ENCODE measurements around the gene LONRF3. TPM values are rescaled to one million over a fixed set of nuclear protein-coding genes. Genes with fewer than 3 reads are reported as not detected.

LONRF3 gene
- total RNA-seq, 1 experiment from 2014 or later, result 11.4 TPM

- DNase-seq (ENCODE audit: low spot score), result no peak
These were observed 62.0 kb downstream of the LONRF3 start for GRCh38 chrX:119036107-119037029.

GRCh38 chrX:119040432-119040831 is 66.0 kb downstream of the LONRF3 start:
- DNase-seq (ENCODE audit: low spot score), result no peak

GRCh38 chrX:119041175-119041574 is 66.8 kb downstream of the LONRF3 start:
- peak; percentile 52 for DNase-seq (ENCODE audit: low spot score)

- DNase-seq (ENCODE audit: low spot score), result no peak
These were observed 67.6 kb downstream of the LONRF3 start for GRCh38 chrX:119042040-119042439.

DNA sequence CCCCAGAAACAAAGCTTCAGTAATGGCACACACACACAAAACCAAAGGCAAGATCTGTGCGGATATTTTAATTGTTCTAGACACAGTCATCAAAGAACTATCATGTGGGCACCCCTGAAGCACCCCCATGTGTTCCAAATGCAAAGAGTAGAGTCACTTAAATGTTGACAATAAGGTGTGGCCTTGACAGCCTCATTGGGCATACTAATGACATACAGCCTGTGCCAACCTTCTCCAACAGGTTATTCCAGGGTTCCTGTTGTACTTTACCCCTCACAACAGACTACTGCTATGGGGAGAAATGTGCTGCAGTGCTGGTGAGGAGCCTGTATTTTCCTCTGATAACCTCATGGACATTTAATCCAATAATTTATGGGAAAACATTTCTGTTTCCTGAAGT is 68.6 kb downstream of the LONRF3 start:
- no peak for DNase-seq (ENCODE audit: low spot score)

DNA sequence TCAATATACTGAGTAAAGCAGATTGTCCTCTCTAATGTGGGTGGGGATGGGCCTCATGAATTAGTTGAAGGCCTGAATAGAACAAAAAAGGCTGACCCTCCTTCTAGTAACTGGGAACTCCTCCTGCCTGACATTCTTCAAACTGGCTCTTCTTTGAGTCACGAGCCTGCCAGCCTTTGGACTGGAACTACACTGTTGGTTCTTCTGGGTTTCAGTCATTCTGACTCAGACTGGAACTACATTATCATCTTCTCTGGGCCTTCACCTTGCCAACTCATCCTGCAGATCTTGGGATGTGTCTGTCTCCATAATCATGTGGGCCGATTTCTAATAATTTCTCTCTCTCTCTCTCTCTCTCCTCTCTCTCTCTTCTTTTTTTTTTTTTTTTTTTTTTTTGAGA is 71.5 kb downstream of the LONRF3 start:
- DNase-seq (ENCODE audit: low spot score), result no peak

- DNase-seq (ENCODE audit: low spot score), result no peak
These were observed 81.3 kb downstream of the LONRF3 start for GRCh38 chrX:119055687-119056086.

DNA sequence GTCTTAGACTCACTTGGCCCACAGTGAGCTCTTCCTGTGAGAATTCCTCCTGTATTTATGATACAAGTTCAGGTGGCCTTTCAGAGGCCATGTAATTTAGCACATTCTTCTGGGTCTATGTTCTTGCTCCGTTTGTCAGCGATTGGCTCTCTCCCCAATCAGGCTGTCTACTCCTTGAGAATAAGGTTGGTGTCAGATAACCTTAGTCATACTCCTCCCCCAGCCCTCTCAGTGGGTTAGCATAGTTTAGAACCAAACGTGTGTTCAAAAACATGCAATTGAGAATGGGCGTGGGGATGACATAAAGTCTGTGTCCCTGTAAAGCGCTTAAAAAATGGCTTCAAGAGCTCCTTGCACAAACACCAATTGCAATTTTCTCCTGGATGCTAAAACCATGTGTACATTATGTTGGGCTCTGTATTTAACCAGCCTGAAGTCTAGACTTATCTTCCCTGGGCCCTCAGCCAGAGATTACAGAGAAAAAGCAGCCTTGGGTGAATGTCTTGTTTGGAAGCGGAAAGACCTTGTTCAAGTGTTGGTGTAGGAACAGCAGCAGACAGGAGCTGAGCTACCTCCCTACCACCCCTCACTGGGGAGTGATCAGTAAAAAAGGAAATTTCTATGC is 88.4 kb downstream of the LONRF3 start:
- no peak for DNase-seq (ENCODE audit: low spot score)

- DNase-seq (ENCODE audit: low spot score), result no peak
These were observed 89.0 kb downstream of the LONRF3 start for GRCh38 chrX:119063428-119063827.

DNA sequence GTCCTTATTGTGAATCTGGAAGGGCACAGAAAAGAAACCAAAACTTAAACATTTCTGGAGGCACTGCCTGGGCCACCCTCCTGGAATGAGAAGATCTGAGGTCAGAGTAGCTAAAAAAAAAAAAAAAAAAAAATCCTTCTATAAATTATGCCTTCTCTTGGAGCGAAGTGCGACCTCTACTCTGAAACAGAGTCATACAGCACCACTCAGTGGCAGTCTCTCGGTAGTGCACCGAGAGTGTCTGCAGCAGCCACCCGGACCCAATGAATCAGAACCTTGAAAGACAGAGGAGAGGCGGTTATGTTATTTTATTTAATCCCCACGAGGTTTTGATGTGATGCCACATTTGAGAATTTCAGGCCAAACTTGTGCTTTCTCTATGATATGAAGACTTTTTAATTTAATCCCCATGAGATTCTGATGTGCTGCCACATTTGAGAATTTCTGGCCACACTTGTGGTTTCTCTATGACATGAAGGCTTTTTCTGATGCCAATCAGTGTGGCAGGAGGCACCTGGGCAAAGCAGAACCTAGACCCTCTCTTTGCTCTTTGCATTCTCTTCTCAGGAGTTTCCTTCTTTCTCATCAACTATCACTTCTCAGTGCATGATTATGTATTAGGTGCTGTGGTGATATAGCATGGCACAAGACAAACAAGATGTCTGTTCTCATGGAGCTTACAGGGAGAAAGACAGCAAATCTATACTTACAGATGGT is 92.8 kb downstream of the LONRF3 start:
- peak; percentile 64 for DNase-seq (ENCODE audit: low spot score)

Other genes with a start within 250 kb of the LONRF3 start
- 22.7 and 25.7 TPM in 2 replicates for gene IL13RA1, start 247.0 kb upstream of the LONRF3 start, total RNA-seq (2014; rRNA removed; shearing (Covaris generic))
- gene ZCCHC12, start 150.8 kb upstream of the LONRF3 start, total RNA-seq (2014; rRNA removed; shearing (Covaris generic)), result not detected in 2 replicates
- not detected in 2 replicates for gene CT47C1, start 98.4 kb downstream of the LONRF3 start, total RNA-seq (2014; rRNA removed; shearing (Covaris generic))
- not detected in 2 replicates for gene KIAA1210, start 153.2 kb downstream of the LONRF3 start, total RNA-seq (2014; rRNA removed; shearing (Covaris generic))